HG03442 (cell line): ENCODE results near the gene GNA15.

ENCODE experiments used
- ATAC-seq: cut with Tn5 transposase; IDR thresholded peaks from one replicate; pipeline ENCODE4 v1.9.1; 2021; ENCODE audit warnings: mild to moderate bottlenecking, moderate library complexity; ENCODE audit not compliant: unreplicated experiment

Gene GNA15

DNA sequence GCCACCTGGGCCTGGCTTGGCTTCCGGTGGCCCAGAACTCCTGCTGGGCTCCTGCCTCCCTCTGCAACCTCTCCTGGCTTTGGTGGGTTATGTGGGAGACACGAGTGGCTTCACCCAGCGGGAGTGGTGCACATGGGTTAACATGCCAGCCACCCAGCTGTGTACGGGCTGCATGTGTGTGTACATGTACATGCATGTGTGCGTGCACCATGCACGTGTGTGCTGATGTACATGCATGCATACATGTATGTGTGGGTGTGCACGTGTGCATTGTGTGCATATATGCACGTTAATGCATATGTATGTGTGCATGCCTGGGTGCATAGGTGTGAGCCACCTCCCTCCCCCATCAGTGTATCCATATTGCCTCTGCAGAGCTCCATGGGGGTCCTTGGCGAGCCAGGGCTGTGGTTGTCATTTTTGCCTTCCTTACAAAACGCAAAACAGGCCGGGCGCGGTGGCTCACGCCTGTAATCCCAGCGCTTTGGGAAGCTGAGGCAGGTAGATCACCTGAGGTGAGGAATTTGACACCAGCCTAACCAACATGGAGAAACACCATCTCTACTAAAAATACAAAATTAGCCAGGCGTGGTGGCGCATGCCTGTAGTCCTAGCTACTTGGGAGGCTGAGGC lies 29.2 kb upstream of the GNA15 start:
- ATAC-seq = no peak

DNA sequence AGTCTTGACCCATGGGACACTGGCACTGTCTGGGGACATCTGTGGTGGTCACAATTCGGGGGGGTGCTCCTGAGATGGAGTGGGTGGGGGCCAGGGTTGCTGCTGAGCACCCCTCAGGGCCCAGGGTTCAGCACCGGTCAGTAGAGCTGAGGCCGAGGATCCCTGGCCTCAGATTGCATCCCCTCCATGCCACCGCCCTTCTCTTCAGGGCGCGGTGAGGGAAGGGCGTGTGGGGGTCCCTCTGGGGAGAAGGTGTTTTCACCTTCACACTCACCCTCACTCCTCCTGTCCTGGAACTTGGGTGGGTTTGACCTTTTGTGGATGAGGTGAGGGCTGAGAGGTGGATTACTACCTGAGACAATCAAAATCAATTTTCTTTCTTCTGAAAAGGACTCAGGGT lies 28.2 kb upstream of the GNA15 start:
- no peak for ATAC-seq

DNA sequence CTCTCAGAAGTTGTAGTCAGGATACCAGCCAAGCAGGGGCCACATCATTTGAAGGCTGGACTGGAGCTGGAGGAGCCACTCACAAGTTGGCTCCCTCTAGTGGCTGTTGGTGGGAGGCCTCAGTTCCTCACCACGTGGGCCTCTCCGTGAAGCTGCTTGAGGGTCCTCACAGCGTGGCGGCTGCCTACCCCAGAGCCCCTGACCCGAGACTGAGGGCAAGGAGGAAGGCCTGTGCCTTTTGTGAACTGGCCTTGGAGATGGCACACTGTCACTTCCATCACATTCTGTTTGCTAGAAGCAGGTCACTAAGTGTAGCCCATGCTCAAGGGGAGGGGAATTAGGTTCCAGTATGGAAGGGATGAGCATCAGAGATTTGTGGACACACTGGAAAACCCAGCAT lies 27.1 kb upstream of the GNA15 start:
- ATAC-seq = no peak

DNA sequence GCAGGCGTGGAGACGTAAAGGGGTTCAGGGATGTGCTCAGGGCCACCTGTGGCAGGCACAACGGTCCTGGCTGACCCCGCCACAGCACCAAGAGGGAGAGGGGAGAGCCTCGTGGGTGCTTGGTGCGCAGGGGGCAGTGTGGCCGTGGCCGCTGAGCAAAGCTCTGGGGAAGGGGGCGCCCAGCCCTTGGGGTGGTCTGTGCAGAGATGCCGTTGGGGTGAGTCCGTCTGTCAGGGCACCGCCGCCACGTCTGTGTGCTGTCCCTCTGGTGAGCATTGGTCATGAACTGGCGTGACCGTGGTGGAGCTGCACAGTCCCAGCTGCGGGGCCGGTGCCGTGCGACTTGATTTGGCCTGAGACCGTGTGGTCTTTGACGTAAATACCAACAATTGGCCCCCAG lies 26.3 kb upstream of the GNA15 start:
- ATAC-seq = no peak

DNA sequence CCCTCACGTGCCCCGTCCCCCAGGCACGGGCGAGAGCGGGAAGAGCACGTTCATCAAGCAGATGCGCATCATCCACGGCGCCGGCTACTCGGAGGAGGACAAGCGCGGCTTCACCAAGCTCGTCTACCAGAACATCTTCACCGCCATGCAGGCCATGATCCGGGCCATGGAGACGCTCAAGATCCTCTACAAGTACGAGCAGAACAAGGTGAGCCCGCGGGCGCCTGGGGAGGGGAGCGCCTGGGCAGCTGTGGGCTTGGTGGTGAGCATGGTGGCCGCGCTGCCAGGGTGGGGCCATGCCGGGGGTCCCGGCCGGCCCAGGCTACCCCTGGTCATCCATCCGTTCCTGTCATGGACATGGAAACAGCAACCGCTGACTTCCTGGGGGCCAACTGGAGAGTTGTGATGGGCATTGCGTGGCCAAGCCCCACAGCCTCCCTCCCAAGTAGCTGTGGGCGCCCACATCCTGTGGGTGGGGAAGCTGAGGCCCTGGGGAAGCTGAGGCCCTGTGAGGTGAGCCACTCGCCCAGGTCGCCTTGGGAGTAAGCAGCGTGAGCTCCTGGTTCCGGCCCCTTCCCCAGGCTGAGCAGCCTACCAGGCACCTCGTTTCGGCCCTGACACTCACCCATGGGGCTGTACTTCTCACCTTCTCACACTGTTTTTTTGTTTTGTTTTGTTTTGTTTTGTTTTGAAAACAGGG lies 25.6 kb upstream of the GNA15 start:
- no peak for ATAC-seq

- ATAC-seq = no peak
Measured at GRCh38 chr19:3111586-3112247, 24.1 kb upstream of the GNA15 start.

DNA sequence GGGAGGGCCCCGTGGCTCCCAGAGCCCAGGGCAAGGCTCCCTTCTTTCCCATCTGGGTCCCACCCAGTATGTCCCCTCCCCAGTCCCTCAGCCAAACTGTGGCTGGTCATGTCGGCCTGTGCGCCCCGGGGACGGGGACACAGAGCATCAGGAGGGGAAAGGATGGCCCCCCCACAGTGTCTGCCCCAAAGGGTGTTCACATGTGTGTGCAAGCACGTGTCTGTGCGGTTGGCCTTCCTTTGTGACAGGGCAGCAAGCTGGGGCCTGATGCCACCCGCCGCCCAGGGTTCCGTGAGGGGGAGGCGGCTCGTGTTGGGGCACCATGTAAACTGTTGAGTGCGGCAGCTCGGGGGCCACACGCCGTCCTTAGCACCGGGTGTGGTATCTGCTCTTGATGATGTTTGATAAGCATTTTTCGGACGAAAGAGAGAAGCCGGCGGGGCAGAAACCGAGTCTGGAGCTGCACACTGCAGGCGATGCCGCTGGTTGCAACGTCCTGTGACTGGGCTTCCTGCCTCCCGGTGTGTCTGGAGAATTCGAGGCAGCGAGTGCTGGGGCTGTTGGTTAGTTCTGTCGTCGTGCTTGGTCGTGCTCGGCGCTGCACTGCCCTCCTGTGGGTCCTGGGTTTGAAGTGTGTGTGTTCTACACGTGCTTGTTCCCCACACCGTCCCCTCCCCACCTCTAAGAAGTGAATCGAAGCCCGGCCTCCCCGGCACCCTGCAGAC lies 23.3 kb upstream of the GNA15 start:
- no peak for ATAC-seq

DNA sequence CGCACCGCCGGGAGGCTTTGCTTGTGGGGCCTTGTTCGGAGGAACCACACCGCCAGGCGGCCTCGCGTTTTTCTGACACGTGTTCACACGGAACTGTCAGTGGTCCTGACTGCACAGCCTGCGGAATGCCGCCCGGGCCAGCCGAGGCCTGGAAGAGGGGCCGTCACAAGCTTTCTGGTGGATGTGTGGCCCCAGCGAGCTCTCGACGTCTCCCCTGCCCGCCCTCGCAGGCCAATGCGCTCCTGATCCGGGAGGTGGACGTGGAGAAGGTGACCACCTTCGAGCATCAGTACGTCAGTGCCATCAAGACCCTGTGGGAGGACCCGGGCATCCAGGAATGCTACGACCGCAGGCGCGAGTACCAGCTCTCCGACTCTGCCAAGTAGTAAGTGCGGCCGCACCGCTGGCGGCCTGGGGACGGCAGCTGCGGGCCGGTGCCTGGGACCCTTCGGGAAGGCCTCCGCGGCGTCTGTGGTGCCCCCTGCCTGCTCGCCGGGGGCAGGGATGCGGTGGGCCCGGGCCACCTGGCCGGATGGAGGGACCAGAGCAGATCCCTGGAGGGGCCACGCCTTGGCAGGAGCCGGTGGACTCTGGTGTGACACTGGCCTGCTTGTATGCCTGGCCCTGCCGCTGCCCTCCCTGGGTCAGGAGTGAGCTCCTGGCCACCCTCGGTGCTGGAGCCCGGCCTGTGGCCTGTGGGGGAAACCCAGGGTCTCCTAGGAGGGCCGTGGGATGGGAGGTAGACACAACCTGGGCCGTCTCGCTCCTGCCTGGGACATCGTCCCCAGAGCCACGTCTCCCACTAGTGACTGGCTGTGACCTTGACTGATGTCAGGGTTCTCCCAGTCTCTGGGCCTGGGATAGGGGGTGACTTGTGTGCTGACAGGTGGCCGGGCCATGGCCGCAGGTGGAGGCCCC lies 22.5 kb upstream of the GNA15 start:
- no peak for ATAC-seq

DNA sequence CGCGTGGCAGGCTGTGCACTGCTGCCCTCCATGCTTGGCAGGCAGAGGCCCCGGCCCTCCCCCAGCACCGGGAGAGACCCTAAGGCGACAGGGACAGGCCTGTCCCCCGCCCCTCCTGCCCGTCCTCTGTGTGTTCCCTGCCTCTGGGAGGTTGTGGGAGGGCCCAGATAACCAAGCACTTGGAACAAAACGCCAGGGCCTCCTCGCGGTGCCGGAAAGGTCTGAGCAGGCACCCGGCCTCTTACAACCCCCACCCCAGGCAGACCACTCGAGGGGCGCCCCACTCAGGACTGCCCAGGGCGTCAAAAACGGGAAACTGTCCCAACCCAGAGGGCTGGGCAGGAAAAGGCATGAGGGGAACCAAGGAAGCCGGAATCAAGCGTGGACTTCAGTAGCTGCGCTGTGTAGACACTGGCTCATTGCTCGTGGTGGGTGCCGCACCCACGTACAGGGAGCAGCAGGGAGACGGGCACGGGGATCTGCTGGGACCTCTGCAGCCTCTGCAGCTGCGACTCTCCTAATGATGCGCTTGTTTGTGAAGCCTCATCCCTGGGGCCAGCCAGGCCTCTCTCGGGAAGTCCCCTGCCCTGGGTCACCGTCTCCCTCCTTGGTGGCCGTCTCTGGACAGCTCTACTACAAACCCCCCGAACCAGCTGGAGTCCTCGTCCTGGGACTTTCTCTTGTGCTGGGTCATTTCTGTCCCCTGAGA lies 21.7 kb upstream of the GNA15 start:
- no peak for ATAC-seq

DNA sequence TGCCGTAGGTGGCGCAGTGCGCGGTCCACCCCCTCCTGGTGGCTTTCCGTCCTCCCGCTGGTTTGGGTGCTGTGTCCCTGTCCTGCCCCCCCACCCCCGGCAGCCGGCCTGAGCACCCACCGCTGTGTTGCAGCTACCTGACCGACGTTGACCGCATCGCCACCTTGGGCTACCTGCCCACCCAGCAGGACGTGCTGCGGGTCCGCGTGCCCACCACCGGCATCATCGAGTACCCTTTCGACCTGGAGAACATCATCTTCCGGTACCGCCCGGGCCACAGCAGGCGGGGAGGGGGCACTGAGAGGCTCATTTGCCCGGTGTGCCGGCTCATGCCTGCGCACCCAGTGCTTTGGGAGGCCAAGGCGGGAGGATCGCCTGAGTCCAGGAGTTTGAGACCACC lies 21.0 kb upstream of the GNA15 start:
- ATAC-seq = no peak

GRCh38 chr19:3115411-3115810 lies 20.4 kb upstream of the GNA15 start:
- no peak for ATAC-seq

DNA sequence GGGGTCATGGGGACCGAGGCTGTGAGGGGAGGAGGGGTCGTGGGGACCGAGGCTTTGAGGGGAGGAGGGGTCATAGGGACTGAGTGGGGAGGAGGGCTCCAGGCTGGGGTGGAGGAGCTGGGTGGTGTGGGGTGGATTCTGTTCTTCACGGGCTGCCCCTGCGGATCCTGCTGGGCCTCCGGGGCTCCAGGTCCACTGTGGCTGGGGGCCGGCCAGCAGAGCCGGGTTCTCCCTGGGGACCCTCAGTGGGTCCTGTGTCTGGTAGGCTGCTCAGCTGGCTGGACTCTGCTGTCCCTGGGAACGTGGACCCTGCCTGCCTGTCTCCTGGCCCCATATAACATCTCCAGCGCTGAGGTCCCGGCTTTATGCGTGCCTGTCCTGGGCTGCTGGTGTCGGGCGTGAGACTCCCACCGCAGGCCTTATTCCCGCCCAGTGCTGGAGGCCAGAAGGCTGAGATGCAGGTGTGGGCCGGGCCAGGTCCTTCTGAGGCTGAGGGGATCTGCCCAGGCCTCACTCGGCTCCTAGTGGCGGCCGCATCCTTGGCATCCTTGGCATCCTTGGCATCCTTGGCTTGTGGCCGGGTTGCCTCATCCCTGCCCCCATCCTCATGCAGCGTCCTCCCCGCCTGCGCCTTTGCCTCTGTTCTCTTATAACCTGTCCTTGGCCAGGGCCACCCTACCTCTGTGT lies 19.8 kb upstream of the GNA15 start:
- ATAC-seq = no peak

GRCh38 chr19:3116621-3117020 lies 19.2 kb upstream of the GNA15 start:
- ATAC-seq = no peak

DNA sequence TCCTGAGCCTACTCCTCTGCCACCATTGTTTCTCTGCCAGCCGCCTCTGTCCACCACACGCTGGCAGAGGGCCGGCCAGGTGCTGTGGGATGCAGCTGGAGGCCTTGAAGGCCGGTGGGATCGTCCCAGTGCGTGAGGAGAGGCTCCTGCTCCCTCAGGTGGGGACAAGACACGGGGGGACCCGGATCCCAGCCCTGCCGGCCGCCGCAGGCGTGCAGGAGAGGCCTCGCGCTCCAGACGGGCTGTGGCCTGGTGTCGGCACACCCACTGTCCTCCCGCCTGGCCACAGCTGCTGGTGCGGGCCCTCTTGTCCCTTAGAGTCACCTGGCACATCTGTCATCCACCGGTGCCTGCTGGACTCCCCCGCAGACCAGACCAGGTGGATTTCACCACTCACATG lies 18.1 kb upstream of the GNA15 start:
- no peak for ATAC-seq

GRCh38 chr19:3118232-3119070 lies 17.4 kb upstream of the GNA15 start:
- ATAC-seq = no peak

DNA sequence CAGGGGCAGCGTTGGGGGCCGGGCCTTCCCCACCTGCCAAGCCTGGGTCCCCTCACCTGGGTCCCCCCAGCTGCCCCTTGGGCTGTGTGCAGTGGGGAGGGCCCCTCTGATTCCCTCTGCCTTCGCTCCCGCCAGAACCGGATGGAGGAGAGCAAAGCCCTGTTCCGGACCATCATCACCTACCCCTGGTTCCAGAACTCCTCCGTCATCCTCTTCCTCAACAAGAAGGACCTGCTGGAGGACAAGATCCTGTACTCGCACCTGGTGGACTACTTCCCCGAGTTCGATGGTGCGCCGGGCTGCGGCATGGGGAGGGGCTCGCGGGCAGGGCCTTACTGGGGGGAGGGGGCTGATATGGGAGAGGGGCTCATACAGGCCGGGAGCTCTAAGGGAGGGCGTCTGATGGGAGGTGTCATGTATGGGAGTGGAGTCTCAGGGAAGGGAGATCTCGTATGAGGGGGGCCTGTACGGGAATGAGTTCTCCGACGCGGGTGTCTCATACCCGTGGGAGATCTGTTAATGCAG lies 16.7 kb upstream of the GNA15 start:
- ATAC-seq = no peak

DNA sequence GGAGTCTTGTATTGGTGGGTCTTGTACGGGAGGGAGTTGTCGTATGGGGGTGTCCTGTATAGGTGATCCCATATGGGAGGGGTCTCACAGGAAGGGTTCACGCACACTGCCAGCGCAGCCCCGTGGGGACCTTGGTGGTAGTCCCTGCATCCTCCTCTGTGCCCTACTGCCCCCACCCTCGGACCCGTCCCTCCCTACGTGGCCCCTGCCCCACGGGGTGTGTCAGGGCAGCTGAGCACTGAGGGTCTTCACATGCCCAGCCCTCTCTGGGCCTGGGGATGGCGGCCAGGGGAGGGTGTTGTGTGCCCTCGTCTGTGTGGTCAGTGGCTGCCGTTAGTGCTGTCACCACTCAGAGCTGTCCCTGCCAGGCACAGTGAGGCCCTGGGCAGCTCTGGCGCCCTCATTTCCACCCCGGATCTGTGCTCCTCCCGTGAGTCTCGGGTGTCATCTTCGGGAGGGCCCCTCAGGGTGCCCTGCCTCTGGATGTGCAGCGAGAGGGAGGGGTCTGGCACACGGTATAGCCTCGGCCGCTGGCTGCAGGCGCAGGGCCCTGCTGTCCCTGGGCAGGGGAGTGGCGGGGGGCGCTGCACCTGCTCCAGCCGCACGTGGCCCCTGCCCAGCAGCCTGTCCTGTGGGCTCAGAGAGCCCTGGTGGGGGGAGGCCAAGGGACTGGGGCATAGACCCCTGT lies 16.0 kb upstream of the GNA15 start:
- no peak for ATAC-seq
